SJCRH30 (cell line): ENCODE data around the gene C10orf90. TPM values are rescaled to one million over a fixed set of nuclear protein-coding genes. Genes with fewer than 3 reads are reported as not detected.

Experiments
- DNase-seq, 2 experiments: peaks; one replicate each; pipeline ENCODE4 v3.0.0-alpha.2; 2015 to 2020
- H3K27ac ChIP-seq: fragments of 250-450 bp; sonication (Bioruptor Pico); 2 replicates; pipeline ENCODE4 v1.5.1; 2020; ENCODE audit warnings: mild to moderate bottlenecking, moderate library complexity
- H3K27me3 ChIP-seq: fragments of 250-450 bp; sonication (Bioruptor Pico); 2 replicates; pipeline ENCODE4 v1.5.1; 2020; ENCODE audit warnings: mild to moderate bottlenecking, moderate library complexity
- H3K36me3 ChIP-seq: fragments of 250-450 bp; sonication (Bioruptor Pico); 2 replicates; pipeline ENCODE4 v1.5.1; 2020; ENCODE audit warnings: mild to moderate bottlenecking, moderate library complexity
- H3K4me1 ChIP-seq: fragments of 250-450 bp; sonication (Bioruptor Pico); 2 replicates; pipeline ENCODE4 v1.5.1; 2020; ENCODE audit warnings: mild to moderate bottlenecking, moderate library complexity
- H3K4me3 ChIP-seq: fragments of 250-450 bp; sonication (Bioruptor Pico); 2 replicates; pipeline ENCODE4 v1.5.1; 2020; ENCODE audit warnings: mild to moderate bottlenecking, moderate library complexity
- H3K9me3 ChIP-seq: fragments of 250-450 bp; sonication (Bioruptor Pico); replicated peaks from 2 replicates; pipeline ENCODE4 v1.5.1; 2020; ENCODE audit warnings: mild to moderate bottlenecking, moderate library complexity
- total RNA-seq: library from RNA; depleted of rRNA; stranded (reverse); fragments of >200 nt; shearing (Covaris generic); gene quantifications from 2 replicates; pipeline ENCODE4 v1.2.3, GENCODE V29; 2014; rRNA removed

C10orf90 gene, protein sequence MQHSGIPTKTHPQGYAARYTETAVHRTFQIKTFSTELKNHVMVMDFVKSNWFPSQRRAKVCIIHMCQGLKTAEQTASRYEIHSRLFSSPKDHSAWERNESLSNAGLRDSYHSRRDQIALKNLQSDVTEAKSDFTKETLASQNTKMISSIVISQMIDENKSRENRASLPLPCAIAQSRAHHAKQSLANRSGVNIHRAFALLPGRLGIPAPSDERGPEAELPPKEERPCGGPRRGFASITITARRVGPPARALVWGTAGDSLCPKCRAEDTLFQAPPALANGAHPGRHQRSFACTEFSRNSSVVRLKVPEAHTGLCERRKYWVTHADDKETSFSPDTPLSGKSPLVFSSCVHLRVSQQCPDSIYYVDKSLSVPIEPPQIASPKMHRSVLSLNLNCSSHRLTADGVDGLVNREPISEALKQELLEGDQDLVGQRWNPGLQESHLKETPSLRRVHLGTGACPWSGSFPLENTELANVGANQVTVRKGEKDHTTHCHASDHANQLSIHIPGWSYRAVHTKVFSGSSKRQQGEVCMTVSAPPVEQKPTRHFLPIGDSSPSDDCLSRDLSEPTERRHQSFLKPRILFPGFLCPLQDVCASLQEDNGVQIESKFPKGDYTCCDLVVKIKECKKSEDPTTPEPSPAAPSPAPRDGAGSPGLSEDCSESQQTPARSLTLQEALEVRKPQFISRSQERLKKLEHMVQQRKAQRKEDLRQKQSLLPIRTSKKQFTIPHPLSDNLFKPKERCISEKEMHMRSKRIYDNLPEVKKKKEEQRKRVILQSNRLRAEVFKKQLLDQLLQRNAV
- total RNA-seq: 0.12 TPM in 1 of 2 replicates, not detected in the other

DNA sequence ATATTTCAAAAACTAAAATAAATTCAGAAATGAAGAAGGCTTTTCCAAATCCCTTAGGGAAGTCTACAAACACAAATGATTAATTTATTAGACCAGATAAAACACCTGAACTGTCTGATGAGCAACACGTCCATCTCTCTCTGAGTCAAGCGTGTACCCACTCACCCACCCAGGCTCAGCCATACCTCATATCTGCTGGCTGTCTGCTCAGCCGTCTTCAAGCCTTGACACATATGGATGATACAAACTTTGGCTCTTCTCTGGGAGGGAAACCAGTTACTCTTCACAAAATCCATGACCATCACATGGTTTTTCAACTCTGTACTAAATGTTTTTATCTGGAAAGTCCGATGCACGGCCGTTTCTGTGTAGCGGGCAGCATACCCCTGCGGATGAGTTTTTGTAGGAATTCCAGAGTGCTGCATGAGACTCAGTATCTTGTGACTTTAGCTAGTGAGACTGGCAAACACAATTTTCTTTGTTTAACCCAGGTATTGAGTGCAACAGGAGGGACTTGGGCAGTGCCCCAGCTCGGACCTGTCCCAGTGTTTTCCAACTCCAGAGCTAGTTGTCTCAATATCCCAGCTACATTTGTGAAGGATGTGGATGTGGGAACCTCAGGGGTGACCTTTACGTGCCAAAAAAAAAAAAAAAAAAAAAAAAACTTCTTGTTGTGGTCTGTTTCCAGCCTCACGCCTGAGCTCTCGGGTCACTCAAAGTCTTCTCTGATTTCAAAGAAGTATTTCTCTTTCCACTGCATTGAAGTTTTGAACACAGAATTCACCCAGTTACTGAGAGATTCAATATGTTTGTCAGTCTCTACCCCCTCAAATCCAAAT lies at the start of gene C10orf90:
Gene C10orf90, minus strand, starts transcription at position 638 of the 839 bp plus-strand sequence. Its CDS starts 213 bp downstream, at position 425.
- no peaks in the 10 kb centered on the region for H3K4me1 ChIP-seq
- DNase-seq: no peak
- no peaks in the 10 kb centered on the region for H3K27me3 ChIP-seq
- H3K9me3 ChIP-seq: no peaks in the 10 kb centered on the region
- no peak within 1 kb of the TSS for H3K4me3 ChIP-seq
- no peak within 1 kb of the TSS for H3K27ac ChIP-seq
- no peaks in the 10 kb centered on the region for H3K36me3 ChIP-seq

DNA sequence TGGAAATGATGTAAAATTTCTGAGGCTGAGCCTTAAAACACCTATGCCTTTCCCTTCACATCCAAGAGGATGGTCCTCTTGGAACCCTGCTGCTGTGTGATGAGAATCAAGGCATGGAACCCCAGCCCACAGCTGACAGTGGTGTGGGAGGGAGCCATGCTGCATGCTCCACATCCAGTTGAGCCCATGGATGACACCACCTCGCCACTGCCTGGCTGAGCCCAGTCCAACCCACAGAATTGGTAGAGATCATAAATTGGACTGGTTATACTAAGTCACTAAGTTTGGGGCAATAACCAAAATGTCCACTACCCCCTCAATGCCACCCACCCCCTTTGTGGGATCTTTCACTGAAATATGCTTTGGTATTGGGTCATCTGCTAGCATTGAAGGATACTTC lies 45.9 kb upstream of the C10orf90 start:
- no peak overlapping the region for H3K4me3 ChIP-seq
- no peaks in the 10 kb centered on the region for H3K4me1 ChIP-seq
- no peaks in the 10 kb centered on the region for H3K9me3 ChIP-seq
- no peak overlapping the region for H3K27ac ChIP-seq
- H3K27me3 ChIP-seq: no peaks in the 10 kb centered on the region
- H3K36me3 ChIP-seq: no peaks in the 10 kb centered on the region
- no peak for DNase-seq

DNA sequence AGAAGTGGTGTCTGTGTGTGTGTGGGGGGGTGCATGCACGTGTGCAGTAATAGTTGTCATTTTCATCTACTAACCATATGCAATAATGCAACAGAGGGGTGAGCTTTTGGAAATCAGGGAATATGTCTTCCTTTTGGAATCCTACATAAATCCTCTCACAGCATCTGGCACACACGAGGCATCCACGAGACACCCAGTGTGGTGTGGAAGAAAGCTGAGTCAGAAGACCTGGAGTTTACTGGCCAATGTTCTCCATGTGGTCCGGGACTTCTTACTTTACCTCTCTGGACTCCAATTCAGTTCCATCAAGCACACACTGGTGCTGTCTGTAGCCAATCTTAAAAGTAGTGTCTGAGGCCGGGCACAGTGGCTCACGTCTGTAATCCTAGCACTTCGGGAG lies 43.1 kb upstream of the C10orf90 start:
- Histone ChIP-seq H3K4me1 (no peaks in the 10 kb centered on the region), H3K36me3 (no peaks in the 10 kb centered on the region), H3K9me3 (no peaks in the 10 kb centered on the region), H3K27ac (no peak overlapping the region), H3K27me3 (no peaks in the 10 kb centered on the region), H3K4me3 (no peak overlapping the region)
- DNase-seq: no peak

DNA sequence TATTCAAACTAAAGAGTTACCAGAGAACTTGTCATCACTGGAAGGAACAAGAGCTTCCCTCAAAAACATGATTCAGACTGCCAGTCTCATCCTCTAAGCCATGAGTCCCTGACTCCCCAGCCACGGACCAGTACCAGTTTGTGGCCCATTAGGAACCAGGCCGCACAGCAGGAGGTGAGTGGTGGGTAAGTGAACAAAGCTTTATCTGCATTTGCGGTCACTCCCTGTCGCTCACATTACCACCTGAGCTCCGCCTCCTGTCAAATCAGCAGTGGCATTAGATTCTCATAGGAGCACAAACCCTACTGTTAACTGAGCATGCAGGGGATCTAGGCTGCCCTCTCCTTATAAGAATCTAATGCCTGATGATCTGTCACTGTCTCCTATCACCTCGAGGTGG lies 42.2 kb upstream of the C10orf90 start:
- Histone ChIP-seq H3K36me3 (no peaks in the 10 kb centered on the region), H3K27me3 (no peaks in the 10 kb centered on the region), H3K27ac (no peak overlapping the region), H3K9me3 (no peaks in the 10 kb centered on the region), H3K4me3 (no peak overlapping the region), H3K4me1 (no peaks in the 10 kb centered on the region)
- DNase-seq: no peak

DNA sequence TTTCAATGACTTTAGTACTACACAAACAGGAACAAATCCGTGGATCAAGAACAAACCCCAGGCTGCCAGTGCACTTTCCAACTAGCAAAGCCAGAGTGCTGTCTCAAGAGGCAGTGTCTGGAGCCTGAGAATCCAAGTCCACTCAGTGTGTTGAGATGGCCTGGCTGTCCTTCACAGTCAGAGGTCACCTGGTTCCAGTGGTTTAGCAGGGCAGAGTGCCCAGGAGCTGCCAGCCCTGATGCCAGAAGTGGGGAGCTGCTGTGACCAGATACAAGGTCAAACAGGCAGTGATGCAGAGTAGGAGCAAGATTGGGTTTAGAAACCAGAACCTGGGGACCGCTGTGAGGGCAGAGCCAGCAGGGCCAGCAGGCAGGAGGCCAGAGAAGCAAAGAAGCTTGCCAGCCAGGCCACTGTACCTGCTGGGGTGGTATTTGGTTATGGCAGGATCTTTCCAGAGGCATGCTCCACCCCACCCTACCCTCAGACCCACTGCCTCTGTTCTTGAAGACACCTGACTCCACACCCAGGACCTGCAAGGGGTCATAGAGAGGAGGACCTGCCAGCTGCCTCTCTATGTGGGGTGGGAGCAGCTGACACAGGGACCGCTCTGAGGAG lies 35.6 kb upstream of the C10orf90 start:
- Histone ChIP-seq H3K9me3 (no peaks in the 10 kb centered on the region), H3K27me3 (no peaks in the 10 kb centered on the region)
- no peak for DNase-seq

DNA sequence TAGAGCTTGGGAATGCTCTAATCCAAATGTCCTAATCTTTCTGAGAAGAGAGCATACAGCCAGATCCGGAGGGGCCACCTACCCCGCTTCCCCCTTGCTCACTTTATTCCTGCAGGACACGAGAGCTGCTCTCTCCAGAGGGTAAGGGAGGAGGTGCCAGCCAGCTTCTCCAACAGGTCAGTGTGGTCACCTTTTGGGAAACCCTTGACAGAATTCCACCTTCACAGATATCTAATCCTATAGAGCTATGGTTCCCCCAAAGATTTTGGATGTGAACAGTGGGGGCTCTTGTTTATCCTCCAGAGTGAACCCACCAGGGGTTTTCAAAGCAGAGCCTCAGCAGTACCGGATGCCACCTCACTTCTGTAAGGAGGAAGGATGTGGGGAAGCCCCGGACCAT lies 34.6 kb upstream of the C10orf90 start:
- no peak for DNase-seq
- H3K36me3 ChIP-seq: no peaks in the 10 kb centered on the region
- no peaks in the 10 kb centered on the region for H3K9me3 ChIP-seq

More for the DNA sequence above, 35.6 kb upstream of the C10orf90 start:
- Histone ChIP-seq H3K4me1 (peaks cover 7% of the 10 kb centered on the region), H3K4me3 (no peak overlapping the region), H3K36me3 (no peaks in the 10 kb centered on the region), H3K27ac (no peak overlapping the region)

DNA sequence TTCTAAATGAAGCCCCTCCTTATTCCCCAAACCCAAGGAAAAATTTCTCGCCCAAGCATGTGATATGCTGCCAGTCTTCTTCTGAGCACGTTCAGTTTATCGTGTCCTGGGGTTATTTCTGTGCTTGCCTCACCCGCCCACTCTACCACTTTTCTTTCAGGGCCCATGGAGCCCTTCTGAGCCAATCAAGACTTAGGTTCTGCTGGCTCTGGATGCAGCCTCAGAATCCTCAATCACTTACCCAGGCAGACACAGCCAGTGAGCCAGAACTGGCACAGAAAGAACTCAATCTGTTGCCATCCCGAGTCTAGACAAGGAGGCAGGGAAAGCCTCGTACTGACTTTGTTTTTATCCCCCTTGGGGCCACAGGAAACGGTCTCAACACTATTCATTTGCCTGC lies 34.2 kb upstream of the C10orf90 start:
- peaks cover 7% of the 10 kb centered on the region for H3K4me1 ChIP-seq
- no peaks in the 10 kb centered on the region for H3K36me3 ChIP-seq
- no peaks in the 10 kb centered on the region for H3K27me3 ChIP-seq
- no peaks in the 10 kb centered on the region for H3K9me3 ChIP-seq
- H3K4me3 ChIP-seq: no peak overlapping the region
- no peak for DNase-seq
- H3K27ac ChIP-seq: no peak overlapping the region

More for the DNA sequence above, 34.6 kb upstream of the C10orf90 start:
- no peaks in the 10 kb centered on the region for H3K27me3 ChIP-seq
- no peak overlapping the region for H3K4me3 ChIP-seq
- H3K27ac ChIP-seq: no peak overlapping the region
- H3K4me1 ChIP-seq: peaks cover 7% of the 10 kb centered on the region

DNA sequence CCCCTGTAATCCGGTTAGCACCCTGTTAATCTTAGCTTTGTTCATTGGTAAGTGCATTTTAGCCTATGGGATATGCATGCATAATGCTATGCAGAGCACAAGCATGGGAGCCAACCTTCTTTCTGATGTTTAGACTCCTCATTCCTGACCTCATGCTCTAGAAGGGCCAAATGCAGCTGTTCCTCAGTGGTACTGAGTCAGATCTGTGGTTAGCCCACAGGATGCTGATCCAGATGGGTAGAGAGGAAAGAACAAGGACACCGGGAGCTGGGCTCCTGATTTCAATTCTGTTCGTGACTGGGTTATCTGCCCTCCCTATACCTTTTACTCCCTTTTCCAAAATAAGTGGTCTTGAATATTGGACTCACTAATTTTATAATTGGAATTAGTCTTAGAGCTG lies 31.7 kb upstream of the C10orf90 start:
- H3K4me1 ChIP-seq: peaks cover 7% of the 10 kb centered on the region
- no peaks in the 10 kb centered on the region for H3K36me3 ChIP-seq
- H3K27ac ChIP-seq: no peak overlapping the region
- no peak overlapping the region for H3K4me3 ChIP-seq
- peak; percentile 26 to 50 for DNase-seq
- no peaks in the 10 kb centered on the region for H3K9me3 ChIP-seq
- H3K27me3 ChIP-seq: no peaks in the 10 kb centered on the region

DNA sequence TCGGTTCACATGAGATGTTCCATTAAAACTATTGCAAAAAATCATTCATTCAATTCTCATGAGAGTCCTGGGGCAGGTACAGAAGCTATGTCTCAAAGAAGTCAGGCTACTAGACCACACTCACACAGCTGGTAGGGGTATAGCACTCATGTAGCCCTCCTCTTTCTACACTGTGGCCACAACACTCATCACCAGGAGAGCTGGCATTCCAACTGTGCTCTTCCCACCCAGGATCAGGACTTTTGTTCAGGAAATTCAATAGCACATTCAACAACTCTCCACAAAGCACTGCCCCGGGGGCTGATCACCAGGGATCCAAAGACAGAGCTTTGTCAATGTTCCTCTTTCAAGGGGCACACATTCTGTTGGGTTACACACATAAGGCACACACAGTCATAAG lies 31.0 kb upstream of the C10orf90 start:
- peak in 1 of 2 experiments; percentile 3 for DNase-seq
- Histone ChIP-seq H3K9me3 (no peaks in the 10 kb centered on the region), H3K27ac (no peak overlapping the region), H3K27me3 (no peaks in the 10 kb centered on the region), H3K4me1 (peaks cover 7% of the 10 kb centered on the region), H3K36me3 (no peaks in the 10 kb centered on the region), H3K4me3 (no peak overlapping the region)

DNA sequence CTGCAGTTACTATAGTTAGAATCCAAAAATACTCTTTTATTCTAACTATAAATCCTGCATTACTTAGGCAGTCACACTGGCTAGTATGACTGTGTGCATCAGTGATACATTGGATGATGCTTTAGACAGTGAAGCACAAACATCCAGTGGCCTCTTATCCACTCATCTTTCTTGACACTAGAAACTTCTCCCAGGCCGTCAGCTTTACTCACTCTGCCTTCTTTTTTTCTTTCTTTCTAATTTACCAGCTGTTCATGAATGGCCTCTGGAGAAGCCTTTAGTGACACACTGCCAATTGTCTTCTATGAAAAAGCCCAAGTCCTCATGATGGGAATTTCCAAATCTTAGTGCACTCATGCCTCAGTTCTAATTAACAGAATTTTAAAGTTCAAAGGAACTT lies 26.2 kb upstream of the C10orf90 start:
- H3K27ac ChIP-seq: no peak overlapping the region
- peaks cover under 1% of the 10 kb centered on the region; the same call in 1 of the 2 replicates for H3K4me1 ChIP-seq
- H3K27me3 ChIP-seq: no peaks in the 10 kb centered on the region
- no peak overlapping the region for H3K4me3 ChIP-seq
- no peak for DNase-seq
- H3K9me3 ChIP-seq: no peaks in the 10 kb centered on the region
- H3K36me3 ChIP-seq: no peaks in the 10 kb centered on the region

DNA sequence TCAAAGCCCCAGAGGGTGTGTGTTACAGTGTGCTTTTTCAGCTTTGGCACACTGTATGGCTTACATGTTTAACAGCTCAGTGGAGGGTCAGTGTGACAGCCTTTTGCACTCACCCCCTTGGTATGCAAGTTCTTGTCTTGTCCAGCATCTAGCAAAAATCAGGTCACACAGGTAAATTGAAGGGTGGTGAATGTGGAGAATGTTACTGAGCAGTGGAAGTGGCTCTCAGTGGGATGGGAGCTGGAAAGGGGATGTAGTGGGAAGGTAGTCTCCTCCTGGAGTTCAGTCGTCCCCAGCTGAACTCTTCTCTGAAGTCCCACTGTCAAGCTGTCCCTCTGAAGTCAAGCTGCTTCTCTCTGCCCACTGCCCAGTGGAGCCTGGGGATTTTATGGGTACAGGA lies 21.0 kb upstream of the C10orf90 start:
- no peaks in the 10 kb centered on the region for H3K4me1 ChIP-seq
- no peaks in the 10 kb centered on the region for H3K36me3 ChIP-seq
- no peak overlapping the region for H3K27ac ChIP-seq
- no peak overlapping the region for H3K4me3 ChIP-seq
- no peaks in the 10 kb centered on the region for H3K27me3 ChIP-seq
- H3K9me3 ChIP-seq: no peaks in the 10 kb centered on the region
- no peak for DNase-seq

DNA sequence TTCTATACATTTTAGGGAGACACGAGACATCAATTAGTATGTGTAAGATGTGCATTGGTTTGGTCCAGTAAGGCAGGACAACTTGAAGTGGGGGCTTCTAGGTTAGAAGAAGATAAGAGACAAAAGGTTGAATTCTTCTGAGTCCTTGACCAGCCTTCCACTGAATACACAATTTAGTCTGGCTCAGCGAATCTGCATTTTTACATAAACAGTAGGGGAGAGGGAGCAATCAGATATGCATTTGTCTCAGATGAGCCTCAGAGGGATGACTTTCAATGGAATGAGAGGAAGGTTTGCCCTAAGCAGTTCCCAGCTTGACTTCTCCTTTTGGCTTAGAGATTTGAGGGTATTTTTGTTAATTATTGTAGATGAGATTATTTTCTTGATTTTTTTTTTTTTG lies 20.0 kb upstream of the C10orf90 start:
- Histone ChIP-seq H3K27ac (no peak overlapping the region), H3K4me1 (no peaks in the 10 kb centered on the region), H3K36me3 (no peaks in the 10 kb centered on the region), H3K9me3 (no peaks in the 10 kb centered on the region), H3K4me3 (no peak overlapping the region), H3K27me3 (no peaks in the 10 kb centered on the region)
- DNase-seq: no peak

DNA sequence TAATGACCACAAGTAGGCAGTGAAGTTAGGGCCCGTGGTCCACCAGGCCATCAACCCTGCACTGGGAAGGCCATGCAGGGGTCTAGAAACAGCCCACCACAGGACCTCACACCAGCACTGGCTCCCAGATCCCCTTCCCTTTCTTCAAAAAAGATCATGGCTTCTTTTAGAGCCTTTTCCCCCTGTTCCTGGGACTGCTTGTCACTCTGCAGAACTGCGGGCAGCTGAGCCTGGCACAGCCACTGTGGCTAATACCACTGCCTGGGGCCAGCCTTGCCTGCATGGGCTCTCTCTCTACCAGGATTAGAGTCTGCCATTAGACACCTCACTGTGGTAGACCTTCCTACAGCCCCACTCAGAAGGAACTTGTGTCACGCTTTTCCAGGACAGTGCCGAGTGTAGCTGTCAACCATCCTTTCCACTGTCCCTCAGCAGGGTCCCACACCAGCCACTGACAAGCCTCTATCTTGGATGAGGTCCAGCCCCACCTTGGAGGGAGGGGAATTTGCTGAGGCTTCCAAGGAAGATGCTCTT lies 19.0 kb upstream of the C10orf90 start:
- Histone ChIP-seq H3K4me3 (no peak overlapping the region), H3K36me3 (no peaks in the 10 kb centered on the region), H3K27me3 (no peaks in the 10 kb centered on the region), H3K9me3 (no peaks in the 10 kb centered on the region), H3K4me1 (no peaks in the 10 kb centered on the region), H3K27ac (no peak overlapping the region)
- DNase-seq: no peak

DNA sequence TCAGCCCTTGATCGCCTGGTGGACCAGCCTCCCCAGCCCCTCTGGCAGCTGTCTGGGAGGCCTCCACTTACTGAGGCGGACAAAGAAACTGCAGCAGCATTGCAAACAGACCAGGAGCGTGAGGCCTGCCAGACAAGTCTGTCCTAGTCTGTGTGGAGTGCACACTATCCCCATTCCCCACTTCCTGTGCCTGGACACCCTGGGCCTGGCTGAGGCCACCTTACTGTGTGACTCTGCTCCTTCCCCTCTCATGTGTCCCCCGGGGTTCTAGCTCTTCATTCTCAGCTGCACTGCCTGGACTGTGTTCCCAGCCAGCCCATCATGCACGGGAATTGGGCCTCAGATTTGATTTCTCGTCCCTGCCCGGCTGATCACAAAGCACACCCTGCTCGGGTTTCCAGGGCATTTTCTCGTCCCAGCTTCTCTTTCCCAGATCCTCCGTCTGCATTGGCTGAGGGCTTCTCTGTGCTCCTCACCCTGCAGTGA lies 16.7 kb upstream of the C10orf90 start:
- Histone ChIP-seq H3K9me3 (no peaks in the 10 kb centered on the region), H3K4me1 (no peaks in the 10 kb centered on the region), H3K27me3 (no peaks in the 10 kb centered on the region), H3K36me3 (no peaks in the 10 kb centered on the region), H3K4me3 (no peak overlapping the region), H3K27ac (no peak overlapping the region)
- no peak for DNase-seq
